Effector CD4-positive, alpha-beta T cell (primary cell): ENCODE measurements around the gene YY2. TPM values are rescaled to one million over a fixed set of nuclear protein-coding genes. Genes with fewer than 3 reads are reported as not detected.
"Not testable (repeated sequence)": the region's sequence is repeated elsewhere in the genome, so short reads cannot be mapped to it uniquely, and the experiment has no call there.

Source experiments
- DNase-seq: peaks from one replicate; pipeline ENCODE4 v3.0.0-alpha.2; 2020
- total RNA-seq: gene quantifications from one replicate; lab custom pipeline; 2026; lab: John Stamatoyannopoulos, UW

The YY2 gene
- total RNA-seq = not detected

GRCh38 chrX:21855937-21856415 is at the start of gene YY2:
TSS of gene YY2 (plus strand) at chrX:21855987. CDS start at chrX:21856485, 498 bp downstream.
- DNase-seq = no peak

- DNase-seq = no peak
Observed at GRCh38 chrX:21806691-21807090, 49.1 kb upstream of the YY2 start.

- DNase-seq = no peak
Observed at GRCh38 chrX:21811832-21812231, 44.0 kb upstream of the YY2 start.

DNA sequence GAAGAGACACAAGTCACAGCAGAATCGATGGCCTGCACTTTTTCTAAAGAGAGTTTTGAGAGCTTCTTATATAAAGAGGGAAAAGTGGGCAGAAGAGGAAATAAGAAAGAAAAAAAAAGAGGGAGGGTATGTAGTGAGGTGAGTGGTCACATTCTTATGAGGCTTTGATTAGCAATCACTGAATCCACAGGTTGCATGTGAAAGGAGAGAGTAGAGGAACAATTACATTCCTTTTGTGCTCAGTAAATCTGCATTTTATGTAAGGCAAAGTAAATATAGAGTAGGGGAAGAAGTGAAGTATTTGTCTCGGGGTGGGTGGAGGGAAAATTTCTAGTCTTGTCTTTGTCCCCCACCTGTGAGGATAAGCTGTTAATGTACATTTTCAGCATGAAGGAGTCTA is 43.2 kb upstream of the YY2 start:
- DNase-seq = no peak

- DNase-seq = no peak
Observed at GRCh38 chrX:21813612-21814368, 42.0 kb upstream of the YY2 start.

GRCh38 chrX:21816136-21816535 is 39.7 kb upstream of the YY2 start:
- no peak for DNase-seq

DNA sequence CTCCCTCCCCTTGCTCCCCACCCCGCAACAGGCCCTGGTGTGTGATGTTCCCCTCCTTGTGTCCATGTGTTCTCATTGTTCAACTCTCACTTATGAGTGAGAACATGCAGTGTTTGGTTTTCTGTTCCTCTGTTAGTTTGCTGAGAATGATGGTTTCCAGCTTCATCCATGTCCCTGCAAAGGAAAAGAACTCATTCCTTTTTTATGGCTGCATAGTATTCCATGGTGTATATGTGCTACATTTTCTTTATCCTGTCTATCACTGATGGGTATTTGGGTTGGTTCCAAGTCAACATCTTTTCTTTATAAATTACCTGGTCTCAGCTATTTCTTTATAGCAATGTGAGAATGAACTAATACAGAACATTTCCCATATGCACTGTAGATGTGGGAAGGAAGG is 35.6 kb upstream of the YY2 start:
- DNase-seq = not testable (repeated sequence)

- no peak for DNase-seq
Observed at GRCh38 chrX:21821875-21822274, 33.9 kb upstream of the YY2 start.

DNA sequence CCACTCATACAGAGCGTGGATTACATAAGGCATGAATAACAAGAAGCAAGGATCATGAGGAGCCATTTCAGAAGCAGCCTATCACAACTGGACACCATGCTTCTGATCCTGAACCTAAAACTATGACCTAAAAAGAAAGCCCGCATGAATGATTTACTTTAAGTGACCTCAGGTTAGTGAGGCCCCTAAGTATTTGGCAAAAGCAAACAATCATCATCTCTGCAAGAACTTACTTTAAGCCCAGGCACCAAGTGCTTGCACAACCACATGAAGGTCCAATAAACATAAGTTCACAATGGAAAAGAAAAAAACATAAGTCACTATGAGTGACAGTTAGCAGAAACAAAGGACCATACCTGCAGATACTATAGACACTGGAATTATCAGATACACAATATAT is 24.3 kb upstream of the YY2 start:
- no peak for DNase-seq

GRCh38 chrX:21837056-21837455 is 18.7 kb upstream of the YY2 start:
- no peak for DNase-seq

- no peak for DNase-seq
Observed at GRCh38 chrX:21838937-21839333, 16.9 kb upstream of the YY2 start.

GRCh38 chrX:21839334-21840192 is 16.2 kb upstream of the YY2 start, which contains the start of gene MBTPS2:
TSS of gene MBTPS2 (plus strand) at chrX:21839617. CDS start at chrX:21839735, 118 bp downstream.
- DNase-seq = peak; percentile 63

- no peak for DNase-seq
Observed at GRCh38 chrX:21840193-21840545, 15.6 kb upstream of the YY2 start.

DNA sequence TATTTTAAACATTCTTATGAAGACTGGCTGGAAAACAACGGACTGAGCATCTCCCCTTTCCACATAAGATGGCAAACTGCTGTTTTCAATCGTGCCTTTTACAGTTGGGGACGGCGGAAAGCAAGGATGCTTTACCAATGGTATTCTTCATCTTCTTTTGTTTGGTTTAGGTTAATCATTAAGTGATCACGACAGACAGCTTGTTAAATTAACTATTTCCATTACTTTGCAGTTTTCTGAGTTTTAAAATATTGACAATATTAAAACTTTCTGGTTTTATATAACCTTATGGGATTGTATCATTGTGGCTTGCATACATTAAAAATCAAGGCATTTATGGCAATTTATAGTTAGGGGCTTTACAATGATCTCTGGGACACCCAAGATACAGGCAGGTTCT is 12.6 kb upstream of the YY2 start:
- DNase-seq = no peak

DNA sequence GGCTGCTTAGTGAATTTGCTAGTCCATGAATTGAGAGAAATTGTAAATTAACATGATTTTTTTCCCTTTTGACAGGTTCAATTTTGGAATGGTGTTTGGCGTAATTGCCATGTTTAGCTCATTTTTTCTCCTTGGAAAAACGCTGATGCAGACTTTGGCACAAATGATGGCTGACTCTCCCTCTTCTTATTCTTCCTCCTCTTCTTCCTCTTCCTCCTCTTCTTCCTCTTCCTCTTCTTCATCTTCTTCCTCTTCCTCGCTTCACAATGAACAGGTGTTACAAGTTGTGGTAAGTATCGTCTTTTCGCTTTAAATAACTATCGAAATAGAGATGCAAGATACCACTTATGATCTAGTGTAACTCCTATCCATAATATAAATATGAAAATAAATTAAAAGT is 10.7 kb upstream of the YY2 start:
- no peak for DNase-seq

GRCh38 chrX:21847342-21847741 is 8.4 kb upstream of the YY2 start:
- DNase-seq = no peak

DNA sequence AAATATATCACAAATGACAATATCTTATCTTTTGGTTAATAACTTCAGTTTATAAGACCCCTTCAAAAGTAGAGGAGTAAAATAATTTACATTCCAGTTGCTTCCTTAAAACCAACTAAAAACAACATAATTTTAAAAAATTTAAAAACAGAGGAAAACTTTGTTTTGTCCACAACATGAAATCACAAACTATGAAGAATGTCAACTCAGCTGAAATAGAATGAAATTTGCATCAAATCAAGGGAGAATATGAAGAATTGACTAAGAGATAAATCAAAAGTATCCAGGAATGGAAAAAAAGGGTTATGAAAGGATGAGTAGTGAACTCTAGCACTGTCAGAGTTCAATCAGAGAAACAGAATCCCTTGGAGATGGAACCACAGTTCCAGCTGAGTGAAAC is 2.2 kb upstream of the YY2 start:
- no peak for DNase-seq

DNA sequence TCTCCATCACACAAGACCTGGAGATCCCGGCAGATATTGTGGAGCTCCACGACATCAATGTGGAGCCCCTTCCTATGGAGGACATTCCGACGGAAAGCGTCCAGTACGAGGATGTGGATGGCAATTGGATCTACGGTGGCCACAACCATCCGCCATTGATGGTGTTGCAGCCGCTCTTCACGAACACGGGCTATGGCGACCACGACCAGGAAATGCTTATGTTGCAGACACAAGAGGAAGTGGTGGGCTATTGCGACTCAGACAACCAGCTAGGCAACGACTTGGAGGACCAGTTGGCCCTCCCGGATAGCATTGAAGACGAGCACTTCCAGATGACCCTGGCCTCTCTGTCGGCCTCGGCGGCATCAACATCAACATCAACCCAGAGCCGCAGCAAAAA is 717 bp downstream of the YY2 start:
- no peak for DNase-seq

DNA sequence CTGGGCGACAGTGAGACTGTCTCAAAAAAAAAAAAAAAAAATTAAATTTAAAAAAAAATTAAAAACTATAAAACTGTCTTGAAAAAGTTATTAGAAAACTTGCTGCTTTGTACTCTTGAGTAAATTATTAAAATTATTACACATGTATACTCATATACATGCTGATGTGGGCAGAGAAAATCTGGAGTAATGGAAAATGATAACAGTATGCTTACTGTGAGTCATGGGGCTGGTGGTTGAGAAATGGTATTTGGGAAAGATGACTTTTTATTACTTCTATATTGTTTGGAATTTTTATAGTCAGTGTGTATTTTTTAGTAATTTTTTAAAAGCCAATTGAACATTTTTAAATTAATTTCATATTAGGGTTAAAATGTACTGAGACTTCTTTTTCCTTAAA is 7.5 kb downstream of the YY2 start:
- DNase-seq = no peak

- no peak for DNase-seq
Observed at GRCh38 chrX:21865436-21865835, 9.6 kb downstream of the YY2 start.

DNA sequence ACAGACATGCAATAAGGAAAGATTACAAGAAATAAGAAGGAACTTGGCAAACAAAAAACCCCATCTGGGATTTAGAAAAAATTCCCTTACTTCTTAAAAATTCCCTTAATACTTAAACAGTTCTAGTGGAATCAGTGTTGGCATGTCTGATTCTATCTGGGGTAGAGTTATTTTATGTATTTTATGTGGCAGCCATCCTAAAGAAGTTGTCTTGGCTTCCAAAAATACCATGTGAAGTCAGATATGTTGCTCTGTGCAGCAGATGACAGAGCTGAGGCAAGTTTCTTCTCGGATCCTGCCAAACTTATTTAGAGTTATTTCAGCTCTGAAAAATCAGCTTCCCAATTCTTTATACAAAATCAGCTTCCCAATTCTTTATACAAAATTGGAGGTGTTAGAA is 14.7 kb downstream of the YY2 start:
- DNase-seq = no peak

GRCh38 chrX:21873063-21873775 is 17.4 kb downstream of the YY2 start:
- no peak for DNase-seq

- not testable (repeated sequence) for DNase-seq
Observed at GRCh38 chrX:21874182-21874581, 18.4 kb downstream of the YY2 start.
